ENCODE measurements around the gene PPM1M. TPM values are rescaled to one million over a fixed set of nuclear protein-coding genes. Genes with fewer than 3 reads are reported as not detected.
"Not testable (repeated sequence)": the region's sequence is repeated elsewhere in the genome, so short reads cannot be mapped to it uniquely, and the experiment has no call there.

The PPM1M gene
- polyA plus RNA-seq, 1 donor from 2014 or later, result 1.1 TPM

- no peak for TF ChIP-seq REST (IDR thresholded peaks at IDR 0.05; ENCODE audit: borderline replicate concordance)
- TF ChIP-seq EP300 (conservative IDR thresholded peaks at IDR 0.05; ENCODE audit: poor library complexity, severe bottlenecking), result no peak
- TF ChIP-seq SMC3 (conservative IDR thresholded peaks at IDR 0.05; ENCODE audit: poor library complexity), result no peak
- TF ChIP-seq CTCF (IDR thresholded peaks at IDR 0.05; ENCODE audit: poor library complexity, severe bottlenecking), result no peak
- TF ChIP-seq MXI1 (conservative IDR thresholded peaks at IDR 0.05; ENCODE audit: poor library complexity, severe bottlenecking), result no peak
- no peak for TF ChIP-seq EZH2 (IDR thresholded peaks at IDR 0.05; ENCODE audit: borderline replicate concordance, insufficient read depth, low read length, poor library complexity, severe bottlenecking)
- no peak for TF ChIP-seq TAF1 (IDR thresholded peaks at IDR 0.05; ENCODE audit: low read depth)
- TF ChIP-seq POLR2AphosphoS5 (IDR thresholded peaks at IDR 0.05), result no peak
- TF ChIP-seq RAD21 (conservative IDR thresholded peaks at IDR 0.05), result no peak
These were observed 24.2 kb downstream of the PPM1M start for GRCh38 chr3:52269776-52270175.

GRCh38 chr3:52270252-52270754, 24.7 kb downstream of the PPM1M start:
- no peak overlapping the region for H3K27ac ChIP-seq (ENCODE audit: low read length)
- no peak overlapping the region for H3K4me3 ChIP-seq (ENCODE audit: low read length)
- no peak overlapping the region for H3K9ac ChIP-seq (ENCODE audit: low read length)
- no peaks in the 10 kb centered on the region for H3F3A ChIP-seq (ENCODE audit: insufficient read depth, low read length, poor library complexity, severe bottlenecking)
- no peak overlapping the region for H2AFZ ChIP-seq (ENCODE audit: low read depth, low read length)
- no peaks in the 10 kb centered on the region for H3K9me3 ChIP-seq (ENCODE audit: low read length)
- TF ChIP-seq RAD21 (conservative IDR thresholded peaks at IDR 0.05), result no peak
- no peak for TF ChIP-seq POLR2AphosphoS5 (IDR thresholded peaks at IDR 0.05)
- no peak for TF ChIP-seq SMC3 (conservative IDR thresholded peaks at IDR 0.05; ENCODE audit: poor library complexity)
- no peak for TF ChIP-seq TAF1 (IDR thresholded peaks at IDR 0.05; ENCODE audit: low read depth)
- TF ChIP-seq CTCF (IDR thresholded peaks at IDR 0.05; ENCODE audit: poor library complexity, severe bottlenecking), result no peak
- TF ChIP-seq REST (IDR thresholded peaks at IDR 0.05; ENCODE audit: borderline replicate concordance), result no peak
- TF ChIP-seq MXI1 (conservative IDR thresholded peaks at IDR 0.05; ENCODE audit: poor library complexity, severe bottlenecking), result no peak
- no peak for TF ChIP-seq EP300 (conservative IDR thresholded peaks at IDR 0.05; ENCODE audit: poor library complexity, severe bottlenecking)
- TF ChIP-seq EZH2 (IDR thresholded peaks at IDR 0.05; ENCODE audit: borderline replicate concordance, insufficient read depth, low read length, poor library complexity, severe bottlenecking), result no peak
- H3K79me2 ChIP-seq (replicated peaks; ENCODE audit: insufficient read depth, low read length), result peaks cover 57% of the 10 kb centered on the region
- peaks cover 17% of the 10 kb centered on the region for H4K20me1 ChIP-seq (ENCODE audit: insufficient read depth)
- no peaks in the 10 kb centered on the region for H3K27me3 ChIP-seq (ENCODE audit: insufficient read depth, low read depth, low read length)
- H3K9me2 ChIP-seq (ENCODE audit: insufficient read depth, low read length), result no peaks in the 10 kb centered on the region
- H3K36me3 ChIP-seq (ENCODE audit: insufficient read depth, low read length), result no peaks in the 10 kb centered on the region
- no peak overlapping the region for H3K4me2 ChIP-seq (ENCODE audit: low read length)

More at GRCh38 chr3:52269776-52270175, 24.2 kb downstream of the PPM1M start:
- H4K20me1 ChIP-seq (ENCODE audit: insufficient read depth), result peaks cover 17% of the 10 kb centered on the region
- no peaks in the 10 kb centered on the region for H3K36me3 ChIP-seq (ENCODE audit: insufficient read depth, low read length)
- no peak overlapping the region for H3K9ac ChIP-seq (ENCODE audit: low read length)
- no peak overlapping the region for H3K4me3 ChIP-seq (ENCODE audit: low read length)
- H3F3A ChIP-seq (ENCODE audit: insufficient read depth, low read length, poor library complexity, severe bottlenecking), result no peaks in the 10 kb centered on the region
- H3K9me3 ChIP-seq (ENCODE audit: low read length), result no peaks in the 10 kb centered on the region
- peaks cover 52% of the 10 kb centered on the region for H3K79me2 ChIP-seq (replicated peaks; ENCODE audit: insufficient read depth, low read length)
- no peaks in the 10 kb centered on the region for H3K9me2 ChIP-seq (ENCODE audit: insufficient read depth, low read length)
- no peak overlapping the region for H2AFZ ChIP-seq (ENCODE audit: low read depth, low read length)
- H3K27ac ChIP-seq (ENCODE audit: low read length), result no peak overlapping the region
- H3K4me2 ChIP-seq (ENCODE audit: low read length), result no peak overlapping the region
- no peaks in the 10 kb centered on the region for H3K27me3 ChIP-seq (ENCODE audit: insufficient read depth, low read depth, low read length)

- not testable (repeated sequence) for H3K9ac ChIP-seq (ENCODE audit: low read length); H3K27ac ChIP-seq (ENCODE audit: low read length); H2AFZ ChIP-seq (ENCODE audit: low read depth, low read length); H3K36me3 ChIP-seq (ENCODE audit: insufficient read depth, low read length); H3K27me3 ChIP-seq (ENCODE audit: insufficient read depth, low read depth, low read length); H3K4me3 ChIP-seq (ENCODE audit: low read length); H3K4me2 ChIP-seq (ENCODE audit: low read length); H3K9me2 ChIP-seq (ENCODE audit: insufficient read depth, low read length); H3F3A ChIP-seq (ENCODE audit: insufficient read depth, low read length, poor library complexity, severe bottlenecking); H3K9me3 ChIP-seq (ENCODE audit: low read length)
- peaks cover 76% of the 10 kb centered on the region for H3K79me2 ChIP-seq (replicated peaks; ENCODE audit: insufficient read depth, low read length)
- H4K20me1 ChIP-seq (ENCODE audit: insufficient read depth), result peaks cover 17% of the 10 kb centered on the region
These were observed 26.6 kb downstream of the PPM1M start for GRCh38 chr3:52272172-52272571.
